Lower leg skin (tissue), 4 donors: ENCODE measurements around the gene CDH15. TPM values are rescaled to one million over a fixed set of nuclear protein-coding genes. Genes with fewer than 3 reads are reported as not detected.

Experiments used
- DNase-seq, 2 donors: peaks; one replicate each; pipeline ENCODE4 v3.0.0-alpha.2; 2019; ENCODE audit warnings: low spot score in 2 of 2
- H3K4me3 ChIP-seq: fragments of 200-600 bp; sonication (generic); 2 replicates; pipeline ENCODE4 v1.5.1; 2017; ENCODE audit warnings: mild to moderate bottlenecking, low read depth; ENCODE audit not compliant: poor library complexity, severe bottlenecking
- CTCF ChIP-seq, 3 donors: fragments of 450-650 bp; IDR thresholded peaks; one replicate each; pipeline ENCODE4 v1.5.1; 2016; ENCODE audit warnings: antibody characterized with exemption in 3 of 3, mild to moderate bottlenecking in 3 of 3, moderate library complexity in 2 of 3
- POLR2A ChIP-seq, 2 donors: fragments of 450-650 bp; IDR thresholded peaks; one replicate each; pipeline ENCODE4 v1.6.1; 2016 to 2017; ENCODE audit warnings: antibody characterized with exemption in 2 of 2, mild to moderate bottlenecking in 1 of 2, moderate library complexity in 1 of 2
- WGBS, 2 donors: methylation state at CpG; one replicate each; pipeline ENCODE4 v1.1.5; 2018; 5-methylcytosine and 5-hydroxymethylcytosine counted together
- intact Hi-C: fragments of 100-400 bp; cut with DNase I; formaldehyde crosslinking; loops from one replicate; pipeline ENCODE4 v1.15.0; 2023; ENCODE audit warnings: low total_unique reads
- total RNA-seq, 4 donors: library from RNA; depleted of rRNA; stranded (reverse); fragments of >200 nt; gene quantifications; one replicate each; pipeline ENCODE4 v1.1.0, GENCODE V29; 2016

Gene CDH15
- total RNA-seq, 4 donors from 2014 or later = not detected

- DNase-seq = no peak
- TF ChIP-seq CTCF (IDR thresholded peaks at IDR 0.05) (no peak), POLR2A (IDR thresholded peaks at IDR 0.05) (no peak)
- H3K4me3 ChIP-seq = no peak overlapping the region
- 87 to 92% methylated on average over 7 to 9 of the region's 9 CpGs for WGBS, 2 donors
- intact Hi-C loops = no loop called here
These were observed 5.2 kb downstream of the CDH15 start for GRCh38 chr16:89176717-89177116.

GRCh38 chr16:89177501-89177900 is 6.0 kb downstream of the CDH15 start:
- 74 to 82% methylated on average over 11 to 12 of the region's 12 CpGs for WGBS, 2 donors
- intact Hi-C loops = no loop called here
- no peak for DNase-seq
- no peak overlapping the region for H3K4me3 ChIP-seq
- TF ChIP-seq CTCF (IDR thresholded peaks at IDR 0.05) (no peak), POLR2A (IDR thresholded peaks at IDR 0.05) (no peak)

GRCh38 chr16:89178453-89179147 is 7.1 kb downstream of the CDH15 start:
- DNase-seq = no peak
- TF ChIP-seq POLR2A (IDR thresholded peaks at IDR 0.05) (no peak), CTCF (IDR thresholded peaks at IDR 0.05) (no peak)
- H3K4me3 ChIP-seq = no peak overlapping the region
- intact Hi-C loops = no loop called here
- WGBS, 2 donors = 58 to 78% methylated on average over 19 to 24 of the region's 24 CpGs

- intact Hi-C loops = no loop called here
- DNase-seq = no peak
- 70 to 76% methylated on average over 7 to 15 of the region's 19 CpGs for WGBS, 2 donors
- no peak overlapping the region for H3K4me3 ChIP-seq
- TF ChIP-seq CTCF (IDR thresholded peaks at IDR 0.05) (no peak), POLR2A (IDR thresholded peaks at IDR 0.05) (no peak)
These were observed 7.6 kb downstream of the CDH15 start for GRCh38 chr16:89179148-89179484.

GRCh38 chr16:89179656-89180315 is 8.2 kb downstream of the CDH15 start:
- DNase-seq = no peak
- intact Hi-C loops = no loop called here

More at GRCh38 chr16:89179656-89180315, 8.2 kb downstream of the CDH15 start:
- 77 to 79% methylated on average over 13 to 23 of the region's 25 CpGs for WGBS, 2 donors
- H3K4me3 ChIP-seq = no peak overlapping the region
- TF ChIP-seq POLR2A (IDR thresholded peaks at IDR 0.05) = no peak
- TF ChIP-seq CTCF (IDR thresholded peaks at IDR 0.05) = no peak
